HepG2 (cell line): ENCODE data around the gene ACER2.

Experiments
- CAMTA2 ChIP-seq: sonication (generic); formaldehyde crosslinking; IDR thresholded peaks from 2 replicates; pipeline ENCODE4 v1.4.0; 2020; ENCODE audit warnings: mild to moderate bottlenecking, missing genetic modification reagents, borderline replicate concordance
- HDAC6 ChIP-seq: fragments of 200-600 bp; sonication (generic); IDR thresholded peaks from 2 replicates; pipeline ENCODE4 v1.7.0; 2017; ENCODE audit warnings: mild to moderate bottlenecking, antibody characterized with exemption, low read length, low read depth
- SIN3B ChIP-seq: fragments of 150-350 bp; IDR thresholded peaks from 2 replicates; pipeline ENCODE4 v1.6.1; 2014; ENCODE audit warnings: low read length
- TCF7L2 ChIP-seq: IDR thresholded peaks from 2 replicates; pipeline ENCODE4 v1.6.1; 2011; ENCODE audit warnings: mild to moderate bottlenecking, low read depth, low read length, moderate library complexity
- ZNF225 ChIP-seq: sonication (generic); formaldehyde crosslinking; IDR thresholded peaks from 2 replicates; pipeline ENCODE4 v1.4.0; 2020; ENCODE audit warnings: mild to moderate bottlenecking, missing genetic modification reagents
- TF ChIP-seq, protein P1 (sequence below): sonication (generic); formaldehyde crosslinking; IDR thresholded peaks from 2 replicates; pipeline ENCODE4 v1.5.0; 2020; ENCODE audit warnings: mild to moderate bottlenecking, missing genetic modification reagents, moderate library complexity
- TF ChIP-seq, protein P2 (sequence below): sonication (generic); formaldehyde crosslinking; IDR thresholded peaks from 2 replicates; pipeline ENCODE4 v1.8.1; 2022; ENCODE audit warnings: low read depth, mild to moderate bottlenecking, missing genetic modification reagents

DNA sequence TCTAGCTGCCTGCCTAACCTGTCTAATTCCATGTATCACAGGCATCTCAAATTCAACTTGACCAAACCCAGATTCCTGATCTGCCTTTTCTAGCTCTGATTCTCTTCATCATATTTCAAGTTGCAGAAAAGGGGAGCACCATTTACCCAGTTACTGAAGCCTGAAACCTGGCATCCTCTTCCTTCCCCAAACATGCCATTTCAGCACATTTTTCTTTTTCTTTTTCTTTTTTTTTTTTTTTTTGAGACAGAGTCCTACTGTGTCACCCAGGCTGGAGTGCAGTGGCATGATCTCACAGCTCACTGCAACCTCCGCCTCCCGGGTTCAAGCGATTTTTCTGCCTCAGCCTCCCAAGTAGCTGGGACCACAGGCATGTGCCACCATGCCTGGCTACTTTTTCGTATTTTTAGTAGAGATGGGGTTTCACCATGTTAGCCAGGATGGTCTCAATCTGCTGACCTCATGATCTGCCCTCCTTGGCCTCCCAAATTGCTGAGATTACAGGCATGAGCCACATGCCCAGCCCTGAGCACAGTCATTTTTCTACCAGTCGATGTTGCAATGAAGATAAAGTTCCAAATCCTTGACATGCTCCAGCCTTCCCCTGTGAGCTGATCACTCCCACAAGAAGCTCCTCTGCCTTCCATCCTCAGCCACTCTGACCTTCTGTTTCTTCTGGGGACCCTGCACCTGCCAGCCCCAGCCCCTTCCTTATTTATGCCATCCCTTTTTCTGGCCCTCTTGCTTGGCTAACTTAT is 32.2 kb downstream of the ACER2 start:
- TF ChIP-seq ZNF225 (CRISPR knock-in tag) (no peak), SIN3B (no peak), TCF7L2 (no peak), HDAC6 (no peak), CAMTA2 (no peak)
- TF ChIP-seq, protein P1, sequence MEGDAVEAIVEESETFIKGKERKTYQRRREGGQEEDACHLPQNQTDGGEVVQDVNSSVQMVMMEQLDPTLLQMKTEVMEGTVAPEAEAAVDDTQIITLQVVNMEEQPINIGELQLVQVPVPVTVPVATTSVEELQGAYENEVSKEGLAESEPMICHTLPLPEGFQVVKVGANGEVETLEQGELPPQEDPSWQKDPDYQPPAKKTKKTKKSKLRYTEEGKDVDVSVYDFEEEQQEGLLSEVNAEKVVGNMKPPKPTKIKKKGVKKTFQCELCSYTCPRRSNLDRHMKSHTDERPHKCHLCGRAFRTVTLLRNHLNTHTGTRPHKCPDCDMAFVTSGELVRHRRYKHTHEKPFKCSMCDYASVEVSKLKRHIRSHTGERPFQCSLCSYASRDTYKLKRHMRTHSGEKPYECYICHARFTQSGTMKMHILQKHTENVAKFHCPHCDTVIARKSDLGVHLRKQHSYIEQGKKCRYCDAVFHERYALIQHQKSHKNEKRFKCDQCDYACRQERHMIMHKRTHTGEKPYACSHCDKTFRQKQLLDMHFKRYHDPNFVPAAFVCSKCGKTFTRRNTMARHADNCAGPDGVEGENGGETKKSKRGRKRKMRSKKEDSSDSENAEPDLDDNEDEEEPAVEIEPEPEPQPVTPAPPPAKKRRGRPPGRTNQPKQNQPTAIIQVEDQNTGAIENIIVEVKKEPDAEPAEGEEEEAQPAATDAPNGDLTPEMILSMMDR (CRISPR knock-in tag), result no peak
- TF ChIP-seq, protein P2, sequence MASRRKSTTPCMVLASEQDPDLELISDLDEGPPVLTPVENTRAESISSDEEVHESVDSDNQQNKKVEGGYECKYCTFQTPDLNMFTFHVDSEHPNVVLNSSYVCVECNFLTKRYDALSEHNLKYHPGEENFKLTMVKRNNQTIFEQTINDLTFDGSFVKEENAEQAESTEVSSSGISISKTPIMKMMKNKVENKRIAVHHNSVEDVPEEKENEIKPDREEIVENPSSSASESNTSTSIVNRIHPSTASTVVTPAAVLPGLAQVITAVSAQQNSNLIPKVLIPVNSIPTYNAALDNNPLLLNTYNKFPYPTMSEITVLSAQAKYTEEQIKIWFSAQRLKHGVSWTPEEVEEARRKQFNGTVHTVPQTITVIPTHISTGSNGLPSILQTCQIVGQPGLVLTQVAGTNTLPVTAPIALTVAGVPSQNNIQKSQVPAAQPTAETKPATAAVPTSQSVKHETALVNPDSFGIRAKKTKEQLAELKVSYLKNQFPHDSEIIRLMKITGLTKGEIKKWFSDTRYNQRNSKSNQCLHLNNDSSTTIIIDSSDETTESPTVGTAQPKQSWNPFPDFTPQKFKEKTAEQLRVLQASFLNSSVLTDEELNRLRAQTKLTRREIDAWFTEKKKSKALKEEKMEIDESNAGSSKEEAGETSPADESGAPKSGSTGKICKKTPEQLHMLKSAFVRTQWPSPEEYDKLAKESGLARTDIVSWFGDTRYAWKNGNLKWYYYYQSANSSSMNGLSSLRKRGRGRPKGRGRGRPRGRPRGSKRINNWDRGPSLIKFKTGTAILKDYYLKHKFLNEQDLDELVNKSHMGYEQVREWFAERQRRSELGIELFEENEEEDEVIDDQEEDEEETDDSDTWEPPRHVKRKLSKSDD (CRISPR knock-in tag), result no peak
